ENCODE results near the gene MICALL1.
"Not testable (repeated sequence)": the region's sequence is repeated elsewhere in the genome, so short reads cannot be mapped to it uniquely, and the experiment has no call there.

MICALL1 gene

DNA sequence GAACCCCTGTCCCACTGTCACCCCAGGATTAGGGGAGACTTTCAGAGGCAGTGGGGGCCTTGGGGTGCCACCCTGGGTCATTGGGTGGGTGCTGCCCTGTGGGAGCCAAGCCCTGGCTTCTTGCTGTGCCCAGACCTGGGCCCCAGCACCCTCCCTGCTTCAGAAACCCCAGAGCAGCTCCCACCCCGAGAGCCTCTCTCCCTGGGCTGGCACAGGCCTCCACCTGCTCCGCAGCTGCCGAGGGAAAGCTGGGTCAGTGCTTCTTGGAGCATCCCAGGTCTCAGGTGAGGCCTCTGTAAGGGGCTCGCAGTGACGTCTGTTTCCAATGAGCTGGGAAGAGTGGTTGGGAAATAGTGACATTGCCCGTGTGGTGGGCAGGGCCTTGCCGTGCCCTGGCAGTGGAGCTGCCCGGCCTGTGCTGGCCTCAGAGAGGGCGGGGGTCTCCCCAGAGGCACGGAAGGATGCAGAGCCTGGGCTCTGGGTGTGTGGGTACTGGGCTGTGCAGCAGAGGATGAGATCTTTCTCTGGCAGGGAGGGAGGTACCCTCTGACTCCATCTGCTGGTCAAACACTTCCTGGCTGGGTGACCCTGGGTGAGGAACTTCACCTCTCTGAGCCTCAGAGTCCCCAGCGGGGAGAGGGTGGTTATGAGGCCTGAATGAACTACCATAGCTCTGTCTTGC, 24.3 kb downstream of the MICALL1 start:
- no peak for DNase-seq (ENCODE audit: low read depth in 2 of 2)

DNA sequence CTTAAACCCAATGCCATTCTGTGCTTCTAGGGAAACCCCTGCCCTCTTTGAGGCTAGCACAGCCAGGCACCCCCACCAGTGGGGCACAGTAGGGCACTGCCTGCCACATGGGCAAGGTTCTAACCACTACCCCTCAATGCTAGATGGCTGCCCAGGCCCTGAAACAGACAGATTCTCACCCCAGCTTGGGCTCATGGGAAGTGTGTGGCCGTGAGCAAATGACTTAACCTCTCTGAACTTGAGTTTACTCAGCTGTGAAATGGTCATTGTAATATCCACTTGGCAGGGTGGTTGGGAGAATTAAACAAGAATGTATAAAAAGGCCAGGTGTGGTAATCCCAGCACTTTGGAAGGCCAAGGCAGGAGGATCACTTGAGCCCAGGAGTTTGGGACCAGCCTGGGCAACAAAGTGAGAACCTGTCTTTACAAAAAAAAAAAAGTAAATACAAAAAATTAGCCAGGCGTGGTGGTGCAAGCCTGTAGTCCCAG, 24.9 kb downstream of the MICALL1 start:
- DNase-seq (ENCODE audit: low read depth in 2 of 2), result no peak

DNA sequence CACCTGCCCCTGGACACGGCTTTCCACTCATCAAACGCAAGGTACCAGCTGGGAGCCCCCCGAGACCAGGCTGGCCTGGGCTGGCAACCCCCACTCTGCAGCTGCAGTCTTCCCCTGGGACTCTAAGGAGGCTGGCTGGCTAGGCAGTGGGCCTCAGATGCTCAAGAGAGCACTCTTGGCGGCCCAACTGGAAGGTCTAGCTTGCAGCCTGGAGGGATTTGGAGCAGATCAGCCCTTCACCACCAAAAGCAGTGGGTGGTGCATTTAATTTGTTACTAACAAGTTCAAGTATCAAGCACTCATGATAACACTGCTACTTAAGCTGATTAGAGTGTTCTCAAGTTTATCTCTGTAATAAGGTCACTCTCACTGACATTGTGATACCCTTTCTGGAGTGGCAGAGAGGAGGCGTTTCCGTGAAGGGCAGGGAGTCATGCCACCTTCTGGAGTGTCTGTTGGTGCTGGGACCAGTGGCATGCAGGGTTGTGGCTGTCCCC, 25.8 kb downstream of the MICALL1 start:
- DNase-seq (ENCODE audit: low read depth in 2 of 2), result no peak

DNA sequence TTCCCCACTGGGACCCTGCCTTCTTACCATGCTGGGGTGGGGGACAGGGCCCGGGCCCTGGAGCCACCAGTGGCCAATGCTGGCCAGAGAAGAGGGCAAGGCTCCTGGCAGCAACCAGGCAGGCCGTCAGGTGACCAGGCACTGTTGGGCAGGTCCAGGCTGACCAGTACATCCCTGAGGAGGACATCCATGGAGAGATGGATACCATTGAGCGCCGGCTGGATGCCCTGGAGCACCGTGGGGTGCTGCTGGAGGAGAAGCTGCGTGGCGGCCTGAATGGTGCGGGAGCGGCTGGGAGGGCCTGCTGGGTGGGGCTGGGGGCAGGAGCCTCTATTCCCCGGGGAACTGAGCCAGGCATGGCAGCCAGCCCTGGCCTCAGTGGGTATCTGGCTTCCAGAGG, 26.3 kb downstream of the MICALL1 start:
- no peak for DNase-seq (ENCODE audit: low read depth in 2 of 2)

DNA sequence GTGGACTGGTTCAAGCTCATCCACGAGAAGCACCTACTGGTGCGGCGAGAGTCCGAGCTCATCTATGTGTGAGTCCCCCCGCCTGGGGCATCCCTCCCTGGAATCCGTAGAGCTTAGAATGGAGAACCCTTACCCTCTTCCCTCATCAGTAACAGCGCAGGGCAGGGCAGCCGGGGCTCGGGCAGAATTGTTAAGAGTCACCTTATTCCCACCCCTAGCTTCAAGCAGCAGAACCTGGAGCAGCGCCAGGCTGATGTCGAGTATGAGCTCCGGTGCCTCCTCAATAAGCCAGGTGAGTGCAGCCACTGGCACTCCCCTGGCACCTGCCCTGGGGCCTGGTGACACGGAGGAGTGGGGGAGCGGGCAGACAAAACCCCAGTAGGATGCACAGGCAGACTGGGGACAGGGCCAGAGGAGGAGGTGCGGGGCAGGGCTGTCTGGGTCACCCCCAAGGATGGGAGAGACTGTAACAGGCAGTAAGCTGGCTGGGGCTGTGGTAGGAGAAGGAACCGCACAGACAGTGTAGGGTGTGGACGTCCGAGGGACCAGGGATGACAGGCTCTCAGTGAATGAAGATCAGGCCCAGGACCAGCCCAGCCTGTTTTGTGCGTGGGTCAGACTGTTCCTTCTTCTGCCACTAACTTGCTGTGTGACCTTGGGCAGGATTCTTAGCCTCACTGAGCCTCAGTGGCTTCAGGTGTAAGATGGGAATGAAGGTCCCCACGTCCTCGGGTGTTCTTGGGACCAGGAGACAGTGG, 26.9 kb downstream of the MICALL1 start:
- no peak for DNase-seq (ENCODE audit: low read depth in 2 of 2)

DNA sequence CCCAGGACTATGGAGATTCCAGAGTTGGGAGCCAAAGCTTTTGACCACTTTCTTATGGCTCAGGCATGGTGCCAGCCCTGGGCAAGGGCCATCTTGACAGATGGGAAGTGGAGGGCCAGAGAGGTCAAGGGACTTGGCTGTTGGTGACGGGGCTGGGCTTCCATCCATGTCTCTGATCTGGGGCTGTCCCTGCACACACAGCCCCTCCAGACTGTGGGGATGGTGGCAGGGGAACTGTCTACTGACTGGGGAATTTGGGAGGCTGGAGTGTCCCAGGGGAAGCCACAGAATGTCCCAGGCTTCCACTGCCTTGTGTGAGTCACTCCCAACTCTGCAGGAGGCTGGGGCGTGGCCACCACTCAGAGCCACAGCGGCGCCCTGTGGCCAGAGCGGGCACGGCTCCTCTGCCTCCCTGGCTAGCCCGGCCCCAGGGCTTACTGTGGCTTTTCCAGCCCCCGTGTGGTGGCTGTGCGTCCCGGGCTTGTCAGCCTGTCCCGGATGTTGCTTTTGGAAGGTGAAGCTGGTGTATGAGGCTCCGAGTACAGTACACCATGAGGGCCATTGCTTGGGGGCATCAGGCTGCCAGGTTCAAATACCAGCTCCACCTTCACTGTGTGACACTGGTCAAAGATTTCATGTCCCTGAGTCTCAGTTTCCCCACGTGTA, 27.7 kb downstream of the MICALL1 start:
- DNase-seq (ENCODE audit: low read depth in 2 of 2), result peak; percentile 65 to 85

DNA sequence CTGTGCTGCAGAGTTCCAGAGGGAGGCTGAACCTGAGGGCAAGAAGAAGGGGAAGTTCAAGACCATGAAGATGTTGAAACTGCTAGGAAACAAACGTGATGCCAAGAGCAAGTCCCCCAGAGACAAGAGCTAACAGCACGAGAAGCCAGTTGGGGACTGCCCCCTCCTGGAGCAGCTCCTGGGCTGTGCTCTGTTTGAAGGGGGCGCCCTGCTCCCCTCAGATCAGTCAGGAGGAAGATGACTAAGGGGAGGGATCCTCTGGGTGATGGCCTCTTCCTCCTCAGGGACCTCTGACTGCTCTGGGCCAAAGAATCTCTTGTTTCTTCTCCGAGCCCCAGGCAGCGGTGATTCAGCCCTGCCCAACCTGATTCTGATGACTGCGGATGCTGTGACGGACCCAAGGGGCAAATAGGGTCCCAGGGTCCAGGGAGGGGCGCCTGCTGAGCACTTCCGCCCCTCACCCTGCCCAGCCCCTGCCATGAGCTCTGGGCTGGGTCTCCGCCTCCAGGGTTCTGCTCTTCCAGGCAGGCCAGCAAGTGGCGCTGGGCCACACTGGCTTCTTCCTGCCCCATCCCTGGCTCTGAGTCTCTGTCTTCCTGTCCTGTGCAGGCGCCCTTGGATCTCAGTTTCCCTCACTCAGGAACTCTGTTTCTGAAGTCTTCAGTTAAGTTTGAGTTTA, 34.7 kb downstream of the MICALL1 start:
- no peak for DNase-seq (ENCODE audit: low read depth in 2 of 2)

DNA sequence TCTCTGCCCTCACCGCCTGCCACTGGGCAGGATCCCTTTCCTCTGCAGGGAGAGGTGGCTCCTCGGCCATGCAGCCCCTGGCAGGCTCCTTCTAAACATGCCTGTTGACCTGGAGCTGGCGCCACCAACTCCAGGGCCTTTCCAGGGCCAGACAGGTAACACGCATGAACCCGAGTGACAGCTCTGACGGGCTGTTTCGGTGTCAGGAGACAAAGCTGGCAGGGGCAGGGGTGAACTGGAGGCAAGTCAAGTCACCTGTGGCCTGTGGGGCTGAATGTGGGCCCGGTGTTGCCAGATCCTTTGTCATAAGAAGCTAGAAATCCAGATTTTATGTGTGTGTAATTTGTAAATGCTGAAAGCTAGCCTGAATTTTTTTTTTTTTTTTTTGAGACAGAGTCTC, 36.0 kb downstream of the MICALL1 start:
- DNase-seq (ENCODE audit: low read depth in 2 of 2), result no peak

DNA sequence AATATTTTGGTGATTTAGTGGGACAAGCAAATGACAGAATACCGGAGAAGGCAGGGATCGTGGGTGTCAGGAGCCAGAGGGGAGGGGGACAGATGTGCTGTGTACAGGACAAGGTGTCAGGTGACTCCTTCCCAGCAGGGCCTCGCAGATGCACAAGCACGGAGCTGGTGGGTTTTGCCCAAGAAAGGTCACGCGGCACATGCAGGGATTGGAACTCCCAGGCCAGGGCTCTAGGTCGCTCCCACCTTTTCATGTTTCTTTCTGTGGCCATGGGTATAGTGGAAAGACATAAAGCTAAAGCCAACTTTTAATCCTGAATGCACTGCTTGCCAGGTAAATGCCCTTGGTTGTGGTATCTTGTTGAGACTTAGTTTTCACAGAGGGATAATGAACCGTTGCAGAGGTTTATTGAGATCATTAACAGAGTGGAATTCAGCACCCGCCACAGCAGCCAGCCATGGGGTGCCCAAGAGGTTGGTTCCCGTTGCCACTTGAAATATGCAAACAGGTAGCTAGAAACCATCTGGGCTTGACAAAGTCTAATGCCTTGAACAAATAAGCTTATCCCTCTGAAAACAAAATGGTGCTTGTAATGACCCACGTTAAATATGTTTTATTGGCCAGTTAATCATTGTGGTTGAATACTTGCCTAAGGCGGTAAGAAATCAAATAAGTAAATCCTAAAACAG, 37.2 kb downstream of the MICALL1 start:
- DNase-seq (ENCODE audit: low read depth in 2 of 2), result no peak

DNA sequence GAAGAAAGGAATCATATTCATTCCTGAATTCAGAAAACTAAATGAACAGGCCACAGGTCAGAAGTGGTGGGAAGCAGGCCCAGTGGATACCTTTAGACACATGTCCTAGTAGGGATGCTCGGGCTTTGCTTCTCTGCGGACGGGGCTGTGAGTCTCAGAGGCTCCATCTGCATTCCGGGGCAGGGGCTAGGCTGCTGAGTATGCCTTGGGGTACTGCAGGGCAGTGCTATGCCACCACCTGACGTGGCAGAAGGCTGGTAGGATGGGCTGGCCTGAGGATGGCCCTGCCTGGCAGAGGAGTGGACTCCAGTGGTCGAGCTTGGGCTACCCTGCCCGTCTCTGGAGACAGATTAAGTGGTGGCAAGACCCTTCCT, 37.7 kb downstream of the MICALL1 start:
- no peak for DNase-seq (ENCODE audit: low read depth in 2 of 2)

DNA sequence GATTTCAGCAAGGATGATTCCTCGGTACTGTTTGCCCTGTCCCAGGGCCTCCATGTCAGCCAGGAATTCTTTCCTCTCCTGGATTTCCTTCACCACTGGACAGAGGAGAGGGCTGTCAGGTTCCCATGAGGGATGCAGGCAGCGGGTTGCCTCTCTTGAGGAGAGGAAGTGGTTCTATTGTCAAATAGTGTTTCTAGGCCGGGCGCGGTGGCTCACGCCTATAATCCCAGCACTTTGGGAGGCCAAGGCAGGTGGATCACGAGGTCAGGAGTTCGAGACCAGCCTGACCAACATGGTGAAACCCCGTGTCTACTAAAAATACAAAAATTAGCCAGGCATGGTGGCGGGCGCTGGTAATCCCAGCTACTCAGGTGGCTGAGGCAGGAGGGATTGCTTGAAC, 38.3 kb downstream of the MICALL1 start:
- DNase-seq (ENCODE audit: low read depth in 2 of 2), result not testable (repeated sequence)

DNA sequence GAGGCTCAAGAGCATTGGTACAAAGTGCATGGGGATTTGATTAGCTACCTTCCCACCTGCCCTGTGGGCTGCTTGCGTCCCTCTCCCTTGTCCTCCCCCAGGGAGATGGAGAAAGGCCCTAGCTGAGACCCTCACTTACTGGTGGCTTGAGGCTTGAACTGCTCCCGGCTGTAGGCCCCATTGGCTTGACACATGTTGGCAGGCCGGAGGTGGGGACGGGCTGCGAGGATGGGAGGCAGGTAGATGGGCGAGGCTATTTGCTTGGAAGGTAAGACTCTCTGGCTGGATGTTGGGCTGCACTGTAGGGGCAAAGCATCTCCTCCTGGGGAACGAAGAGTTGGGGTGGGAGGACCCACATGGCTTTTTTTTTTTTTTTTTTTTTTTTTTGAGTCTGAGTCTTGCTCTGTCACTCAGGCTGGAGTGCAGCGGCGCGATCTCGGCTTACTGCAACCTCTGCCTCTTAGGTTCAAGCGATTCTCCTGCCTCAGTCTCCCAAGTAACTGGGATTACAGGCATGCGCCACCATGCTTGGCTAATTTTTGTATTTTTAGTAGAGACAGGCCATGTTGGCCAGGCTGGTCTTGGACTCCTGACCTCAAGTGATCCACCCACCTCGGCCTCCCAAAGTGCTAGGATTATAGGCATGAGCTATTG, 41.2 kb downstream of the MICALL1 start:
- not testable (repeated sequence) for DNase-seq (ENCODE audit: low read depth in 2 of 2)

DNA sequence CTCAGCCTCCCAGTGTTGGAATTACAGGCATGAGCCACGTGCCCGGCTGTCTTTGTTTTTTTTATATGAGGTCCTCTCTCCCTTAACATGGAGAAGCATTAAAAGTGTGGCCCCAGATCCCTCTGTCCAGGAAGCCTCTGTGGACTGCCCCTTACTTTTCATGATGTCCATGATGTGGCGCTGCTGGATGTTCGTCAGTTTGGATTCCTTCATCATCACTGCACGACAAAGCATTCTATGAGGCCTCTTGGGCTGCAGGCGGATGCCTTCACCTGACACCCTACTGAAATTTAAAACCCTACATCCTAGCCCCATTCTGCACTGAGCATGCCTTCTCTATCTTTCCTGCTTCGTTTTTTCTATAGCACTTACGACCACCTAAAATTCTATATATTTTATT, 45.2 kb downstream of the MICALL1 start:
- DNase-seq (ENCODE audit: low read depth in 2 of 2), result no peak

DNA sequence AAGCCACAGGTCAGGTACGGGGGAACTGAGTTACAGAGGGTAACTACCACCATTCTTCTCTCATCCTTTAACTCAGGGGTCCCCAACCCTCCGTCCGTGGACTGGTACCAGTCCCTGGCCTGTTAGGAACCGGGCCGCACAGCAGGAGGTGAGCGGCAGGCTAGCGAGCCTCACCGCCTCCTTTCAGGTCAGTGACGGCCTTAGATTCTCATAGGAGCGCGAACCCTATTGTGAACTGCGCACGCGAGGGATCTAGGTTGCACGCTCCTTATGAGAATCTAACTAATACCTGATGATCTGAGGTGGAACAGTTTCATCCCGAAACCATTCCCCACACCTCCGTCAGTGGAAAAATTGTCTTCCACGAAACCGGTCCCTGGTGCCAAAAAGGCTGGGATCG, 46.5 kb downstream of the MICALL1 start:
- not testable (repeated sequence) for DNase-seq (ENCODE audit: low read depth in 2 of 2)

DNA sequence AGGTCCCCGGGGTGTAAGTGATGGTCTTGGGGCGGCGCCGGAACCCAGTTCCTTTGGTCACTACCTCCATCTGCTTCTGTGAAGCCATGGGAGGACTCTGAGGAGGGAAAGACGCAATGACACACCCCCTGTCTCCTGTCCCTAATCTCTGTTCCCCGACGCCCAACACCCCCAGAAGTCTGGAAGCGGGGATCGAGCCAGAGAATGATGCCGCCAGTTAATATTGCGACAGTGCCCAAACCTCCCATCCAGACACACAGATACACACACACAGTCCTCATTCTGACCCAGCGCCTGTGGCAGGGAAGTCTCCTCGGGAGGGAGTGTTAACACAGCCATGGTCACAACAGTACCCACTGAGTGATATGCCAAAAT, 47.0 kb downstream of the MICALL1 start:
- DNase-seq (ENCODE audit: low read depth in 2 of 2), result no peak

DNA sequence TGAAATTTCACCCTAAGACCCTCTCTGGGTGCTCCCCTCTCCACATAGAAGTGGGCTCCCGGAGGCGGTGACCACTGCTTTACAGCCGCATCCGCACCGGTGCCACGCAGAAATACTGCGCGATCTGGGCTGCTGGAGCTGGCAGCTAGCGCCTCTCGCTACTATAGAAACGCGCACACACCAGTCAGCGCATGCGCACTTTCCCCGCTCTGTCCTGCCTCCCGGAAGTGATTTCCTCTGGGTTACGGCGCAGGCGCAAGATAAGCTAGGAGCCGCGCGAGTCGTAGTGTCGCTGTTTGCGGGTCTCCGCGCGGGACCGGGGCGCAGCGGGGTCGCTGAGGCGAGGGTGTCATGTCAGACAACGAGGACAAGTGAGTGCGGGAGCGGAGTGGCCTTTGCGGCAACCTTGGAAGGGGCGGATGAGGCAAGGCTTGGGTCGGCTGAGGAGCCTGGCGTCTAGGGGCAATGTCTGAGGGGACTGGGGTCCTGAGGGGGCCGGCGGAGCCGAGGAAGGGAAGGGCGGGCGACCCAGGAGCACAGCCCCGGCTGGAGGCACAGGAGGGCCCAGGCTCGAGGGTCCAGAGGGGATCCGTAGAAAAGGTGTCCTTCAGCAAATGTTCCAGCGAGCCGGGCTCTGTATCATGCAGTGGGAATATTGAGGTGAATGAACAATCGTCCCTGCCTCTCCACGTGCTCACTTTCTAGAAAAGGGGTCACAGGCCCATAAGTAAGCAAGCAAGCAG, 47.5 kb downstream of the MICALL1 start, which contains the start of the genes C22orf23 and POLR2F:
Gene C22orf23 (minus strand): TSS at position 165 of the 743 bp plus-strand sequence. CDS start 452 bp downstream, outside the sequence.
Gene POLR2F (plus strand): TSS at position 263 of the 743 bp plus-strand sequence. CDS start 89 bp downstream, at position 352.
- peak; percentile 94 to 96 for DNase-seq (ENCODE audit: low read depth in 2 of 2)

DNA sequence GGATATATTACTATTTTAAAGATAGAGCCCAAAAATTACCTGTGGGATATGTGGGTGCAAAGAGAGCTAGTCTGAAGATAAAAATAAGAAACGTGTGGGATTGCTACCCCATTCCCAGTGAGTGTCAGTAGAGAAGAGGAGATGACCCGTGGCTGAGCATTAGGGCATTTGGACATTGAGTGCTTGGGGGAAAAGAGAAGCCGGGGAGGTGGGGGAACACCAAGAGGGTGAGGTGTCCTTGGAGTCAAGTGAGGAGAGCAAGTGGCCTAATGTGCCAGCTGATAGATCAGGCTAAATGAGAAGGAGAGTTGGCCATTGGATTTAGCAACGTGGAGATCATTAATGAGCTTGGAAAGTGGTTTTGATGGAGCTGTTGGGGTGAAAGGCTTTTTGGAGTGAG, 48.6 kb downstream of the MICALL1 start:
- no peak for DNase-seq (ENCODE audit: low read depth in 2 of 2)

DNA sequence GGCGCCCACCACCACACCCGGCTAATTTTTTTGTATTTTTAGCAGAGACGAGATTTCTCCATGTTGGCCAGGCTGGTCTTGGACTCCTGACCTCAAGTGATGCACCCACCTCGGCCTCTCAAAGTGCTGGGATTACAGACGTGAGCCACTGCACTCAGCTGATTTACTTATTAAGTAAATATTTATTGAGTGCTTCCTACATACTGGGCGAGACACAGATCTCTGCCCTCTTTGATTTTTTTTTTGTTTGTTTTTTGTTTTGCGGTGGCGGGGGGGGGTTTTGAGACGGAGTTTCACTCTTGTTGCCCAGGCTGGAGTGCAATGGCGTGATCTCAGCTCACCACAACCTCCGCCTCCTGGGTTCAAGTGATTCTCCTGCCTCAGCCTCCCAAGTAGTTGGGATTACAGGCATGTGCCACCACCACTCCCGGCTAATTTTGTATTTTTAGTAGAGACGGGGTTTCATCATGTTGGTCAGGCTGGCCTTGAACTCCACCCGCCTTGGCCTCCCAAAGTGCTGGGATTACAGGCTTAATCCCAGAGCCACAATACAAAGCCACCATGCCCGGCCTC, 49.8 kb downstream of the MICALL1 start:
- not testable (repeated sequence) for DNase-seq (ENCODE audit: low read depth in 2 of 2)

DNA sequence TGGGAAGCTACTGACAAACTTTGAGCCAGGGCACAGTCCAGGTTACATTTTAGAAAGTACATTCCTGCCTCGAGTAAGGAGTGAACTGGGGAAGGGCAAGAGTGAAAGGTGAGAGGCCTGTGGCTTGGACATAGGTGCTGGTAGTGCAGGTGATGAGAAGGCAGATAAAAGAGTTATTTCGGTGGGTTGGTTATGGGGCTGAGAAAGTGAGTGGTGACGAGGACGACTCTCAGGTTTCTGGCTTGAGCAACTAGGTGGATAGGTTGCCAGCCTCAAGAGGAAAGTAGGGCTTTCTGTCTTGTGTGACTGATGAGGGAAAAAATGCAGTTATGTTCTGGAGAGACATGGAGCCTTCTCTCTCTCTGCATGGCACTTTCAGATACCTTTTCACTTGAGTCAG, 51.1 kb downstream of the MICALL1 start:
- DNase-seq (ENCODE audit: low read depth in 2 of 2), result no peak
